K562 (cell line): ENCODE data around the gene SPDYE6. TPM values are rescaled to one million over a fixed set of nuclear protein-coding genes. Genes with fewer than 3 reads are reported as not detected.

Experiments
- ATAC-seq: fragments of 200-7000 bp; cut with Tn5 transposase; 3 replicates; pipeline ENCODE4 v1.9.1; 2020; ENCODE audit warnings: moderate library complexity
- BruUV-seq: library from RNA; stranded (reverse); fragments of 400-500 nt; replicated peaks from 2 replicates; lab custom pipeline; 2021; lab: Mats Ljungman, UMichigan
- CTCF ChIA-PET: fragments of 300-600 bp; formaldehyde crosslinking; extraction: SDS; loops from one replicate; lab custom pipeline; 2021; ENCODE audit warnings: low intra/inter-chr PET ratio; lab: Yijun Ruan, JAX
- POLR2A ChIA-PET: fragments of 300-600, 350-650 bp; sonication (Branson Sonifier 250); formaldehyde crosslinking; extraction: SDS; loops from one replicate; lab custom pipeline; 2021; ENCODE audit warnings: antibody characterized with exemption, inconsistent platforms; lab: Yijun Ruan, JAX
- DNase-seq, 4 experiments: peaks; one replicate each; pipeline versions ENCODE4 v3.0.0 to v3.0.0-alpha.2; 2011 to 2018; ENCODE audit warnings: low spot score in 3 of 4, mixed read lengths in 3 of 4; ENCODE audit errors: extremely low read depth in 1 of 4
- FAIRE-seq: peaks from 2 replicates; lab custom pipeline; 2011; peaks lifted over from hg19 to GRCh38; lab: Jason Lieb, UNC
- H2AFZ ChIP-seq: 2 replicates; pipeline ENCODE4 v1.6.0; 2011; ENCODE audit warnings: low read depth, low read length, control low read depth, inconsistent platforms
- H3K27ac ChIP-seq: fragments of 200-600 bp; 3 replicates; pipeline ENCODE4 v1.8.0; 2011; ENCODE audit warnings: low read depth, mild to moderate bottlenecking, control low read depth, inconsistent platforms, low read length, moderate library complexity, mixed read lengths; ENCODE audit errors: extremely low read depth
- H3K27me3 ChIP-seq, 2 experiments: fragments of 300-600 bp in 1 of 2; 2 replicates in 1 of 2; 3 replicates in 1 of 2; pipeline versions ENCODE4 v1.6.0 to v1.8.0; 2011; ENCODE audit warnings: inconsistent platforms in 2 of 2, low read length in 2 of 2, mild to moderate bottlenecking in 1 of 2, mixed read lengths in 1 of 2, moderate library complexity in 1 of 2; ENCODE audit not compliant: control insufficient read depth in 2 of 2, insufficient read depth in 2 of 2
- H3K36me3 ChIP-seq: fragments of 300-600 bp; 3 replicates; pipeline ENCODE4 v1.8.0; 2011; ENCODE audit warnings: mild to moderate bottlenecking, low read length, inconsistent platforms; ENCODE audit not compliant: control insufficient read depth, insufficient read depth
- H3K4me1 ChIP-seq, 2 experiments: fragments of 200-600 bp in 1 of 2; replicated peaks in 1 of 2; 2 replicates in 1 of 2; 3 replicates in 1 of 2; pipeline versions ENCODE4 v1.5.1 to v1.8.0; 2011; ENCODE audit warnings: inconsistent platforms in 2 of 2, low read length in 2 of 2, mild to moderate bottlenecking in 1 of 2, mixed read lengths in 1 of 2, moderate library complexity in 1 of 2; ENCODE audit not compliant: control insufficient read depth in 2 of 2, insufficient read depth in 2 of 2
- H3K4me2 ChIP-seq: 2 replicates; pipeline ENCODE4 v1.6.1; 2011; ENCODE audit warnings: low read length, control low read depth, inconsistent platforms, mixed read lengths; ENCODE audit not compliant: insufficient read depth
- H3K4me3 ChIP-seq: fragments of 200-600 bp; sonication (generic), shearing (Covaris generic); 2 replicates; pipeline ENCODE4 v1.5.1; 2016; ENCODE audit warnings: control low read depth, inconsistent platforms
- H3K79me2 ChIP-seq: fragments of 200-600 bp; 3 replicates; pipeline ENCODE4 v1.8.0; 2011; ENCODE audit warnings: low read length, inconsistent platforms; ENCODE audit not compliant: control insufficient read depth, insufficient read depth
- H3K9ac ChIP-seq, 2 experiments: 2 replicates each; pipeline versions ENCODE4 v1.6.0 to v1.6.1; 2011; ENCODE audit warnings: low read depth in 2 of 2, low read length in 2 of 2, control low read depth in 1 of 2, inconsistent platforms in 1 of 2, mild to moderate bottlenecking in 1 of 2, mixed read lengths in 1 of 2; ENCODE audit not compliant: insufficient read depth in 1 of 2
- H3K9me1 ChIP-seq: one replicate; pipeline ENCODE4 v1.6.0; 2011; ENCODE audit warnings: inconsistent platforms, mild to moderate bottlenecking, low read length, moderate library complexity; ENCODE audit not compliant: control insufficient read depth, insufficient read depth
- H3K9me3 ChIP-seq: replicated peaks from 2 replicates; pipeline ENCODE4 v1.5.1; 2011; ENCODE audit warnings: low read depth, low read length, inconsistent platforms; ENCODE audit not compliant: control insufficient read depth, insufficient read depth
- H4K20me1 ChIP-seq: replicated peaks from 2 replicates; pipeline ENCODE4 v1.6.1; 2011; ENCODE audit warnings: low read length, inconsistent platforms, mixed read lengths; ENCODE audit not compliant: control insufficient read depth, insufficient read depth
- ARID2 ChIP-seq: fragments of 450-650 bp; IDR thresholded peaks from 2 replicates; pipeline ENCODE4 v1.6.1; 2017; ENCODE audit warnings: antibody characterized with exemption, mild to moderate bottlenecking
- CAMTA2 ChIP-seq: fragments of 250-450 bp; sonication (Bioruptor Pico); conservative IDR thresholded peaks from 2 replicates; pipeline ENCODE4 v1.5.1; 2022
- E2F3 ChIP-seq: fragments of 250-450 bp; sonication (Bioruptor Pico); IDR thresholded peaks from 2 replicates; pipeline ENCODE4 v1.4.0; 2020; ENCODE audit warnings: mild to moderate bottlenecking
- GTF2A2 ChIP-seq: IDR thresholded peaks from 2 replicates; pipeline ENCODE4 v1.6.1; 2016; ENCODE audit warnings: mild to moderate bottlenecking, missing genetic modification characterization, missing compliant biosample characterization
- JUN ChIP-seq, 2 experiments: sonication (generic) in 1 of 2; formaldehyde crosslinking in 1 of 2; IDR thresholded peaks; 2 replicates each; pipeline versions ENCODE4 v1.6.1 to v1.8.0; 2012 to 2022; ENCODE audit warnings: borderline replicate concordance in 2 of 2, mild to moderate bottlenecking in 2 of 2, improper control_type of control experiment in 1 of 2, low read depth in 1 of 2, low read length in 1 of 2, missing genetic modification reagents in 1 of 2
- OTX1 ChIP-seq: fragments of 450-650 bp; formaldehyde crosslinking; IDR thresholded peaks from 2 replicates; pipeline ENCODE4 v1.4.0; 2022; ENCODE audit warnings: mild to moderate bottlenecking
- SMARCA4 ChIP-seq: fragments of 450-650 bp; IDR thresholded peaks from 2 replicates; pipeline ENCODE4 v1.6.1; 2016
- SP2 ChIP-seq: IDR thresholded peaks from 2 replicates; pipeline ENCODE4 v1.6.1; 2011; ENCODE audit warnings: mild to moderate bottlenecking, low read depth, low read length, moderate library complexity; ENCODE audit not compliant: poor library complexity, severe bottlenecking; ENCODE audit errors: extremely low read depth
- TEAD2 ChIP-seq: fragments of 450-650 bp; IDR thresholded peaks from 2 replicates; pipeline ENCODE4 v1.6.1; 2016; ENCODE audit warnings: missing genetic modification characterization, control low read depth, missing compliant biosample characterization
- ZNF57 ChIP-seq: fragments of 450-650 bp; formaldehyde crosslinking; IDR thresholded peaks from 2 replicates; pipeline ENCODE4 v1.4.0; 2020; ENCODE audit warnings: mild to moderate bottlenecking, moderate library complexity
- ZNF584 ChIP-seq: fragments of 200-800 bp; sonication (Bioruptor generic); IDR thresholded peaks from 2 replicates; pipeline ENCODE4 v1.6.1; 2016; ENCODE audit warnings: low read depth, mild to moderate bottlenecking, missing genetic modification characterization, missing compliant biosample characterization
- WGBS: fragments of 100-300 bp; shearing (Covaris generic); methylation state at CpG from one replicate; pipeline ENCODE4 v1.1.6; 2016; ENCODE audit warnings: low coverage, mixed read lengths; ENCODE audit not compliant: insufficient coverage; ENCODE audit errors: missing lambda C conversion rate; 5-methylcytosine and 5-hydroxymethylcytosine counted together
- in situ Hi-C: fragments of 300-500 bp; cut with MboI; formaldehyde crosslinking; loops from 4 replicates; pipeline ENCODE4 v1.15.0; 2018; ENCODE audit warnings: inconsistent platforms, mixed read lengths
- intact Hi-C: fragments of 100-400 bp; cut with micrococcal nuclease; formaldehyde crosslinking; loops from 2 replicates; pipeline ENCODE4 v1.14.2; 2022
- polyA plus RNA-seq, 8 experiments: library from polyadenylated mRNA; depleted of rRNA in 4 of 8; stranded (reverse) in 5 of 8; unstranded in 3 of 8; fragments of >200 nt; fragmentation: Nextera tagmentation in 2 of 8; fragmentation: Illumina TruSeq in 1 of 8; extraction: Ambion mirVana in 2 of 8; extraction: Trizol in 1 of 8; gene quantifications; 2 replicates each; pipeline versions ENCODE4 v1.2.1 to v1.2.3, GENCODE V29; 2011 to 2014; ENCODE audit warnings: inconsistent platforms in 1 of 8, missing spikeins in 1 of 8
- total RNA-seq, 7 experiments: library from RNA; depleted of rRNA in 6 of 7; stranded (reverse); fragments of >200 nt in 6 of 7; fragmentation: Illumina TruSeq in 2 of 7; extraction: Trizol in 2 of 7; gene quantifications; 2 replicates each; pipeline versions ENCODE4 v1.2.1 to v1.2.3, GENCODE V29; 2011 to 2021; ENCODE audit warnings: low replicate concordance in 1 of 7

SPDYE6 gene
- total and polyA plus RNA-seq, 9 of the 15 experiments (the other 6 are each of a cell fraction or from before 2014, with no cell fraction given): 0.24 to 0.35 TPM; not detected in 7

DNA sequence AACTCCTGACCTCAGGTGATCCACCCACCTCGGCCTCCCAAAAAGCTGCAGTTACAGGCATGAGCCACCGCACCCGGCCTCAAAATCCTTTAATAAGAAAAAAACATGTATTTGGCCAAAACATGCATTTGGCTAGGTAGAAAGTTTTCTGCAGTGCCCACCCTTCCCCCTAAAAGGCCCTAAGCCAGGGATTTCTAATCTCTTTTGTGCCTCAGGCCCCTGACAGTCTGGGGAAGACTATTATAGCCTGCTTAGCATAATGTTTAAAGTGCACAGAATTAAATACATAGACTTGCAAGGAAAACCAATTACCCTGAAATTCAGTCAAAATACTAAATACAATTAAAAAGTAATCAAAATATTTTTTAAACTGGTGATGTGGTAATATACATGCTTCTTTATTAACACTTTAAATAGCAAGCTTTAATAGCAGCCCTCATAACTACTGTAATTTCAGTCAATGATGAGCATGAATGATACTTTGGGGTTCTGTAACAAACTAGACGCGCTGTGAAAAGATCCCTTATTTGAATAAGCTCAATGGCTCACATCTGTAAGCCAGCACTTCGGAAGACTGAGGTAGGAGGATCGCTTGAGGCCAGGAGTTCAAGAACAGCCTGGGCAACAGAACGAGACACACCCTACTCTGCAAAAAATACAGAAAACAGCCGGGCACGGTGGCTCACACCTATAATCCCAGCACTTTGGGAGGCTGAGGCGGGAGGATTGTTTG lies 29.9 kb downstream of the SPDYE6 start:
- TF ChIP-seq CAMTA2 (CRISPR knock-in tag) (no peak), ZNF584 (CRISPR knock-in tag) (no peak), E2F3 (no peak), ZNF57 (no peak), SMARCA4 (no peak), GTF2A2 (tag) (no peak), TEAD2 (tag) (no peak), JUN (IDR thresholded peaks at IDR 0.05; ENCODE audit: borderline replicate concordance, low read depth, low read length) (no peak), JUN (CRISPR knock-in tag; IDR thresholded peaks at IDR 0.05; ENCODE audit: borderline replicate concordance) (no peak), SP2 (no peak), OTX1 (CRISPR knock-in tag) (no peak), ARID2 (no peak)
- peaks cover 0 to 8% of the 10 kb centered on the region in 2 experiments; a peak in 2 of 5 replicates for H3K4me1 ChIP-seq
- no peak overlapping the region for H3K9ac ChIP-seq
- FAIRE-seq: no peak
- in situ Hi-C loops (loop anchor here (5.0 kb wide), 1 partner anchor 56 kb away; no protein-coding TSS in a partner anchor), intact Hi-C loops (no loop called here)
- H4K20me1 ChIP-seq: 0 out of 2 replicates have a peak, but pooled peaks cover 3% of the 10 kb centered on the region
- no TSS peak for BruUV-seq
- H3K27ac ChIP-seq: no peak overlapping the region
- no peaks in the 10 kb centered on the region for H3K36me3 ChIP-seq
- H3K4me2 ChIP-seq: no peak overlapping the region
- CTCF ChIA-PET: interaction anchor here (0.6 kb wide), 1 partner anchor 724 kb away, joined by 3 read pairs; no protein-coding TSS in a partner anchor
- 9% methylated on average over 11 of the region's 11 CpGs for WGBS
- no peak for DNase-seq
- H3K9me1 ChIP-seq: no peaks in the 10 kb centered on the region
- no peaks in the 10 kb centered on the region for H3K9me3 ChIP-seq
- no peaks in the 10 kb centered on the region for H3K79me2 ChIP-seq
- H3K27me3 ChIP-seq: peaks cover 30 to 43% of the 10 kb centered on the region in 2 experiments; a peak in 4 of 5 replicates
- POLR2A ChIA-PET: no interaction called here
- no peak overlapping the region for H2AFZ ChIP-seq
- ATAC-seq: no peak
- H3K4me3 ChIP-seq: no peak overlapping the region
